H1 (cell line): ENCODE data around the gene TPRA1. TPM values are rescaled to one million over a fixed set of nuclear protein-coding genes. Genes with fewer than 3 reads are reported as not detected.

Experiments
- CTCF ChIA-PET: fragments of 300-600 bp; sonication (Branson Sonifier 250); formaldehyde crosslinking; loops from one replicate; lab custom pipeline; 2021; ENCODE audit not compliant: partially characterized antibody; lab: Charles Lee
- POLR2A ChIA-PET: fragments of 300-600 bp; sonication (Branson Sonifier 250); formaldehyde crosslinking; loops from one replicate; lab custom pipeline; 2021; ENCODE audit warnings: inconsistent platforms; ENCODE audit not compliant: partially characterized antibody; lab: Charles Lee
- DNase-seq, 2 experiments: peaks; one replicate each; pipeline versions ENCODE4 v3.0.0 to v3.0.0-alpha.2; 2010 to 2022; ENCODE audit warnings: low spot score in 2 of 2, low read depth in 1 of 2, mixed read lengths in 1 of 2
- FAIRE-seq: peaks from 2 replicates; lab custom pipeline; 2011; peaks lifted over from hg19 to GRCh38; lab: Jason Lieb, UNC
- H2AFZ ChIP-seq: 2 replicates; pipeline ENCODE4 v1.8.1; 2012; ENCODE audit warnings: low read length, inconsistent platforms
- H2AK5ac ChIP-seq: 2 replicates; pipeline ENCODE4 v1.6.1; 2013; ENCODE audit warnings: low read depth, low read length
- H2BK120ac ChIP-seq: replicated peaks from 2 replicates; pipeline ENCODE3; 2013; ENCODE audit warnings: low read depth, low read length, inconsistent platforms
- H2BK12ac ChIP-seq: 2 replicates; pipeline ENCODE4 v1.6.1; 2013; ENCODE audit warnings: low read depth, low read length
- H2BK15ac ChIP-seq: 2 replicates; pipeline ENCODE4 v1.6.1; 2013; ENCODE audit warnings: low read length
- H2BK20ac ChIP-seq: 2 replicates; pipeline ENCODE4 v1.6.1; 2013; ENCODE audit warnings: low read length
- H2BK5ac ChIP-seq: 2 replicates; pipeline ENCODE4 v1.6.1; 2013; ENCODE audit warnings: low read depth, low read length
- H3K14ac ChIP-seq: 2 replicates; pipeline ENCODE4 v1.6.1; 2013; ENCODE audit warnings: inconsistent platforms; ENCODE audit not compliant: insufficient read length
- H3K18ac ChIP-seq: 2 replicates; pipeline ENCODE4 v1.6.1; 2013; ENCODE audit warnings: low read length; ENCODE audit errors: extremely low read depth
- H3K23ac ChIP-seq: 2 replicates; pipeline ENCODE4 v1.6.1; 2013; ENCODE audit warnings: inconsistent platforms; ENCODE audit not compliant: insufficient read length
- H3K23me2 ChIP-seq: 2 replicates; pipeline ENCODE4 v1.6.1; 2013; ENCODE audit warnings: low read depth, low read length
- H3K27ac ChIP-seq: 2 replicates; pipeline ENCODE4 v1.6.1; 2011; ENCODE audit warnings: low read depth, low read length, inconsistent platforms
- H3K27me3 ChIP-seq, 4 experiments: replicated peaks in 1 of 4; 1 replicate in 1 of 4; 2 replicates in 3 of 4; pipeline versions ENCODE4 v1.6.1 to v1.8.1; 2011 to 2013; ENCODE audit warnings: low read length in 3 of 4, mild to moderate bottlenecking in 3 of 4, inconsistent platforms in 2 of 4, mixed read lengths in 2 of 4, moderate library complexity in 1 of 4; ENCODE audit not compliant: control insufficient read depth in 3 of 4, insufficient read depth in 3 of 4; ENCODE audit errors: extremely low read depth in 1 of 4
- H3K36me3 ChIP-seq, 4 experiments: 2 replicates each; pipeline versions ENCODE4 v1.6.1 to v1.8.1; 2011 to 2013; ENCODE audit warnings: mild to moderate bottlenecking in 4 of 4, low read length in 3 of 4, moderate library complexity in 2 of 4, control low read depth in 1 of 4, inconsistent platforms in 1 of 4; ENCODE audit not compliant: insufficient read depth in 4 of 4, control insufficient read depth in 2 of 4
- H3K4ac ChIP-seq: replicated peaks from 2 replicates; pipeline ENCODE3; 2013; ENCODE audit warnings: low read length, low read depth, mixed read lengths, inconsistent platforms; ENCODE audit not compliant: insufficient read length
- H3K4me1 ChIP-seq, 4 experiments: replicated peaks in 1 of 4; 1 replicate in 1 of 4; 2 replicates in 3 of 4; pipeline versions ENCODE4 v1.6.1 to v1.8.1; 2011 to 2013; ENCODE audit warnings: low read length in 3 of 4, inconsistent platforms in 2 of 4, mixed read lengths in 1 of 4; ENCODE audit not compliant: insufficient read depth in 4 of 4, control insufficient read depth in 3 of 4
- H3K4me2 ChIP-seq, 2 experiments: 2 replicates each; pipeline versions ENCODE4 v1.6.1 to v1.8.1; 2011 to 2013; ENCODE audit warnings: low read depth in 2 of 2, low read length in 2 of 2, control low read depth in 1 of 2, inconsistent platforms in 1 of 2, mild to moderate bottlenecking in 1 of 2; ENCODE audit not compliant: insufficient read depth in 1 of 2
- H3K4me3 ChIP-seq, 4 experiments: fragments of 200-600, 300-600 bp in 1 of 4; sonication (generic), shearing (Covaris generic), sonication (Bioruptor Twin) in 1 of 4; 2 replicates each; pipeline versions ENCODE4 v1.5.1 to v1.8.1; 2011 to 2016; ENCODE audit warnings: low read length in 4 of 4, low read depth in 3 of 4, control low read depth in 2 of 4, inconsistent platforms in 2 of 4, mild to moderate bottlenecking in 2 of 4, mixed read lengths in 1 of 4, moderate library complexity in 1 of 4; ENCODE audit not compliant: insufficient read depth in 2 of 4; ENCODE audit errors: extremely low read depth in 1 of 4
- H3K56ac ChIP-seq: replicated peaks from 2 replicates; pipeline ENCODE3; 2013; ENCODE audit warnings: low read depth, mild to moderate bottlenecking, mixed read lengths, low read length, inconsistent platforms; ENCODE audit not compliant: insufficient read length
- H3K79me1 ChIP-seq: 2 replicates; pipeline ENCODE4 v1.6.1; 2013; ENCODE audit warnings: low read depth, low read length, control low read depth
- H3K79me2 ChIP-seq, 2 experiments: 2 replicates each; pipeline versions ENCODE4 v1.6.1 to v1.8.1; 2012 to 2013; ENCODE audit warnings: low read length in 2 of 2, mild to moderate bottlenecking in 2 of 2, inconsistent platforms in 1 of 2; ENCODE audit not compliant: insufficient read depth in 2 of 2, control insufficient read depth in 1 of 2
- H3K9ac ChIP-seq, 4 experiments: replicated peaks in 1 of 4; 1 replicate in 1 of 4; 2 replicates in 3 of 4; pipeline versions ENCODE4 v1.6.1 to v1.8.1; 2011 to 2013; ENCODE audit warnings: low read depth in 3 of 4, low read length in 3 of 4, control low read depth in 2 of 4, mild to moderate bottlenecking in 2 of 4, moderate library complexity in 2 of 4, inconsistent platforms in 1 of 4; ENCODE audit errors: extremely low read depth in 1 of 4
- H3K9me3 ChIP-seq, 2 experiments: 2 replicates each; pipeline versions ENCODE4 v1.6.1 to v1.8.1; 2012 to 2013; ENCODE audit warnings: mild to moderate bottlenecking in 2 of 2, moderate library complexity in 2 of 2, control low read depth in 1 of 2, inconsistent platforms in 1 of 2, low read depth in 1 of 2, low read length in 1 of 2, mixed read lengths in 1 of 2; ENCODE audit not compliant: insufficient read depth in 2 of 2
- H4K20me1 ChIP-seq, 2 experiments: replicated peaks in 1 of 2; 2 replicates each; pipeline versions ENCODE3 to v1.8.1; 2011 to 2013; ENCODE audit warnings: inconsistent platforms in 2 of 2, low read length in 2 of 2, mild to moderate bottlenecking in 1 of 2; ENCODE audit not compliant: insufficient read depth in 2 of 2, control insufficient read depth in 1 of 2
- H4K5ac ChIP-seq: 2 replicates; pipeline ENCODE4 v1.6.1; 2013; ENCODE audit warnings: low read length, low read depth, mixed read lengths, inconsistent platforms; ENCODE audit not compliant: insufficient read length
- H4K8ac ChIP-seq: 2 replicates; pipeline ENCODE4 v1.8.0; 2013; ENCODE audit warnings: mild to moderate bottlenecking, moderate library complexity, low read length, inconsistent platforms; ENCODE audit not compliant: insufficient read depth; ENCODE audit errors: extremely low read depth
- H4K91ac ChIP-seq: replicated peaks from 2 replicates; pipeline ENCODE3; 2013; ENCODE audit warnings: low read length, mixed read lengths, inconsistent platforms; ENCODE audit not compliant: insufficient read length
- CHD2 ChIP-seq: IDR thresholded peaks from 2 replicates; pipeline ENCODE4 v1.6.1; 2012; ENCODE audit warnings: low read length, improper control_type of control experiment
- HDAC6 ChIP-seq: IDR thresholded peaks from one replicate; pipeline ENCODE4 v1.7.1; 2012; ENCODE audit warnings: low read depth, mild to moderate bottlenecking, inconsistent platforms, low read length, moderate library complexity
- JUND ChIP-seq: IDR thresholded peaks from 2 replicates; pipeline ENCODE4 v1.6.1; 2011; ENCODE audit warnings: mild to moderate bottlenecking, improper control_type of control experiment, low read length
- RXRA ChIP-seq: IDR thresholded peaks from 2 replicates; pipeline ENCODE4 v1.6.1; 2011; ENCODE audit warnings: low read depth, mild to moderate bottlenecking, low read length, moderate library complexity; ENCODE audit not compliant: insufficient read depth
- SIN3A ChIP-seq, 2 experiments: IDR thresholded peaks in 1 of 2; conservative IDR thresholded peaks in 1 of 2; 2 replicates each; pipeline ENCODE4 v1.6.1; 2011 to 2012; ENCODE audit warnings: low read length in 2 of 2, improper control_type of control experiment in 1 of 2, low read depth in 1 of 2, mild to moderate bottlenecking in 1 of 2
- WGBS, 2 experiments: shearing (Covaris generic) in 1 of 2; methylation state at CpG; one replicate each; pipeline versions ENCODE4 v1.1.6 to v1.1.7; 2013 to 2015; ENCODE audit warnings: low lambda C conversion rate in 2 of 2, mixed read lengths in 2 of 2, inconsistent platforms in 1 of 2, low coverage in 1 of 2, missing lambda C conversion rate in 1 of 2; ENCODE audit not compliant: insufficient replicate concordance in 2 of 2, insufficient coverage in 1 of 2, insufficient read length in 1 of 2; ENCODE audit errors: extremely low coverage in 1 of 2, missing lambda C conversion rate in 1 of 2; 5-methylcytosine and 5-hydroxymethylcytosine counted together
- polyA plus RNA-seq, 7 experiments: library from polyadenylated mRNA; depleted of rRNA in 3 of 7; stranded (reverse) in 5 of 7; unstranded in 2 of 7; fragments of >200 nt in 5 of 7; fragments of 200-250 nt in 2 of 7; gene quantifications; 1 replicate in 5 of 7; 2 replicates in 1 of 7; 4 replicates in 1 of 7; pipeline versions ENCODE4 v1.2.1 to v1.2.3, GENCODE V29; 2011 to 2013; ENCODE audit warnings: missing spikeins in 2 of 7, mixed read lengths in 2 of 7
- total RNA-seq: library from RNA; stranded (reverse); fragmentation: NEBNext Ultra II Directional; extraction: Animal tissue kit (Norgen Biotek cat#: 25700); gene quantifications from 2 replicates; pipeline ENCODE4 v1.2.1, GENCODE V29; 2021

TPRA1 gene
- total and polyA plus RNA-seq, 2 of the 8 experiments (the other 6 are each of a cell fraction or from before 2014, with no cell fraction given), result 18.8 to 38.5 TPM

- Histone ChIP-seq H2AFZ (no peak overlapping the region), H3K14ac (no peak overlapping the region), H4K91ac (no peak overlapping the region), H4K8ac (no peak overlapping the region), H3K79me1 (no peaks in the 10 kb centered on the region), H2AK5ac (no peak overlapping the region), H3K36me3 (no peaks in the 10 kb centered on the region), H3K27ac (no peak overlapping the region), H3K27me3 (peaks cover 0 to 3% (median 0%) of the 10 kb centered on the region in 4 experiments; a peak in 1 of 7 replicates), H3K4ac (no peak overlapping the region), H3K4me3 (no peak overlapping the region), H3K18ac (no peak overlapping the region), H2BK12ac (no peak overlapping the region), H2BK20ac (no peak overlapping the region), H3K4me2 (no peak overlapping the region), H3K9me3 (no peaks in the 10 kb centered on the region), H3K23ac (no peak overlapping the region), H3K4me1 (peaks cover 0 to 5% (median 3%) of the 10 kb centered on the region in 4 experiments; a peak in 6 of 7 replicates), H3K23me2 (peaks cover 6% of the 10 kb centered on the region; the same call in 1 of the 2 replicates), H2BK15ac (no peak overlapping the region), H3K79me2 (no peaks in the 10 kb centered on the region), H4K20me1 (no peaks in the 10 kb centered on the region), H3K9ac (no peak overlapping the region), H3K56ac (no peak overlapping the region), H2BK5ac (no peak overlapping the region), H4K5ac (no peak overlapping the region), H2BK120ac (no peak overlapping the region)
- no peak for DNase-seq
- POLR2A ChIA-PET, result interaction anchor here (1.1 kb wide), 1 partner anchor 13 kb away, joined by 3 read pairs; no protein-coding TSS in a partner anchor
- CTCF ChIA-PET, result interaction anchor here (0.8 to 5.4 kb wide), 5 partner anchors 8 to 1014 kb away, joined by 3 to 19 read pairs (median 4); no protein-coding TSS in a partner anchor
- 73% methylated on average over 1 of the region's 1 CpG; no CpG with 5 or more reads in 1 of the 2 experiments for WGBS, 2 experiments
- TF ChIP-seq SIN3A (conservative IDR thresholded peaks at IDR 0.05 in 1 of 2, IDR thresholded peaks at IDR 0.05 in 1 of 2; ENCODE audit: low read depth in 1 of 2, low read length in 2 of 2) (no peak), HDAC6 (no peak), CHD2 (no peak), JUND (no peak), RXRA (no peak)
- no peak for FAIRE-seq
Measured at GRCh38 chr3:127552038-127552437, 38.5 kb downstream of the TPRA1 start.
